ENCODE measurements around the gene CACNA2D4. TPM values are rescaled to one million over a fixed set of nuclear protein-coding genes. Genes with fewer than 3 reads are reported as not detected.

CACNA2D4 gene
- total RNA-seq, 1 donor from 2014 or later = not detected

GRCh38 chr12:1922985-1923384 lies 4.5 kb upstream of the CACNA2D4 start:
- H3K9me3 ChIP-seq = no peaks in the 10 kb centered on the region
- no peak overlapping the region for H3K4me3 ChIP-seq
- no peak overlapping the region for H3K27ac ChIP-seq
- no peak for DNase-seq (ENCODE audit: low spot score in 2 of 2)
- no peaks in the 10 kb centered on the region for H3K36me3 ChIP-seq
- no peak for TF ChIP-seq CTCF (IDR thresholded peaks at IDR 0.05)
- peaks cover 7 to 26% of the 10 kb centered on the region in 2 donors for H3K4me1 ChIP-seq
- H3K27me3 ChIP-seq = no peaks in the 10 kb centered on the region
- intact Hi-C loops (cut with DNase I) = no loop called here

DNA sequence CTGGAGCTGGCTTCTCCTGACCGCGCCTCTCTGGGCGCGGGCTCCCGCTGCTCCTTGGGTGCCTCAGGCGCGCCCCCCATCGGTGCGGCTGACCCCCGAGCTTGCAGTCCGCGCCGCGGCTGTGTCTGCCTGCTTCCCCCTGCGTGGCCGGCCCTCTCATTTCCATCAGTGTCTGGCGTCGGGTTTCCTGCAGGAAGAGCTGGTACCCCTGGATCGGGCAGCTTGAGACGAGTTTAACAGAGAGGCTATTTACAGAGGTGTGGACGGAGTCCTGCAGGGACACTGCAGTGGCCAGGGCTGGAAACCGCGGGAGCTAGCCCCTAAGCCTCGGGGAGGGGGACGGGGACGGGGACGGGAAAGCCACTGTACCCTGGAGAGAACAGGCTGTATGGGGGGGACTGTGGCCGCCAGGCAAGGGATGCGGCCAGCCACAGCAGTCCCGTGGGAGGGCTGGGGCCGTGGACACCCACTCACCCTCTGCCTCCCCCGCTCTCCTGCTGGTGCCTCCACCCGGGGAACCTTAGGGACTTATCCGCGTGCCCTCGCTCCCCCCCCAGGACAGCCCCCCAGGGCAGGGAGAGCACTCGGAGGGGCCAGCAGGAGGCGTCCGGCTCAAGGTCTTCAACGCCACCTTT lies 3.7 kb upstream of the CACNA2D4 start:
- no peak for TF ChIP-seq CTCF (IDR thresholded peaks at IDR 0.05)
- Histone ChIP-seq H3K36me3 (no peaks in the 10 kb centered on the region), H3K4me1 (peaks cover 7 to 24% of the 10 kb centered on the region in 2 donors), H3K9me3 (no peaks in the 10 kb centered on the region), H3K4me3 (no peak overlapping the region), H3K27ac (no peak overlapping the region), H3K27me3 (no peaks in the 10 kb centered on the region)
- DNase-seq (ENCODE audit: low spot score in 2 of 2) = no peak
- intact Hi-C loops (cut with DNase I) = no loop called here

DNA sequence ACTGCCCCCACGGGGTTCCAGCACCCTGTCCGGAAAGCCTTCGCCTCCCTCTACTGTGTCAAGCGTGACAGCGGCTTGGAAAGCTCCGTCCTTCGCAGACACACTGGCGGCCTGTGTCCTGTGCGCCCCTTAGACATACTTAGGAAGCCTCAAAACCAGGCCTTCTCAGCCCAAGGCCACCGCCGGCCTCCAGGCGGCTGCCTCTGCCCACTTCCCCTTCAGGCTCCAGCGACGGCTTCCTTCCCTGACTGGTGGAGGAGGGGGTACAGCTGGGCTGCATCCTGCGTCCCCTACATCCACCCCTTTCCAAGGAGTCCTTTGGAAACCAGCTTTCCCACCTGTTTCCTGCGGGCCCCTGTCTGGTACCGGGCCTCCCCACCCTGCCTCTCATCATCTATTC lies 2.5 kb upstream of the CACNA2D4 start:
- Histone ChIP-seq H3K4me3 (no peak overlapping the region), H3K36me3 (no peaks in the 10 kb centered on the region), H3K9me3 (no peaks in the 10 kb centered on the region), H3K27ac (no peak overlapping the region), H3K27me3 (no peaks in the 10 kb centered on the region), H3K4me1 (peaks cover 7 to 21% of the 10 kb centered on the region in 2 donors)
- TF ChIP-seq CTCF (IDR thresholded peaks at IDR 0.05) = no peak
- DNase-seq (ENCODE audit: low spot score in 2 of 2) = peak in 1 of 2 donors; percentile 65
- intact Hi-C loops (cut with DNase I) = no loop called here

DNA sequence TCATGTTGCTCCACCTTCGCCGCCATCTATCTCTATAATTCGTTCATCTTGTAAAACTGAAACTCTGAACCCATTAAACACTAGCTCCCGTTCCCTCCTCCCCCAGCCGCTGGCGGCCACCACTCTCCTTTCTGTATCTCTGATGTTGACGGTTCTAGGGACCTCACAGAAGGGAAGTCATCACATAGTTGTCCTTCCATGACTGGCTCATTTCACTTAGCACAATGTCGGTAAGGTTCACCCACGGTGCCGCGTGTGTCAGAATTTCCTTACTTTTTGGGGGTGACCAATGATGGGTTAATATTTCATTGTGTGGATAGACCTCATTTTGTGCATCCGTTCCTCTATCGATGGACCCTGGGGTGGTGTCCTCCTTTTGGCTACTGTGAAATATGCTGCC lies 2.0 kb upstream of the CACNA2D4 start:
- H3K9me3 ChIP-seq = no peaks in the 10 kb centered on the region
- no peak for TF ChIP-seq CTCF (IDR thresholded peaks at IDR 0.05)
- H3K27me3 ChIP-seq = no peaks in the 10 kb centered on the region
- H3K4me3 ChIP-seq = no peak overlapping the region
- DNase-seq (ENCODE audit: low spot score in 2 of 2) = no peak
- intact Hi-C loops (cut with DNase I) = no loop called here
- no peak overlapping the region for H3K27ac ChIP-seq
- H3K4me1 ChIP-seq = peaks cover 6 to 17% of the 10 kb centered on the region in 2 donors
- no peaks in the 10 kb centered on the region for H3K36me3 ChIP-seq

GRCh38 chr12:1919763-1920162 lies 1.3 kb upstream of the CACNA2D4 start:
- Histone ChIP-seq H3K4me1 (peaks cover 0 to 10% of the 10 kb centered on the region in 2 donors), H3K36me3 (no peaks in the 10 kb centered on the region), H3K27me3 (no peaks in the 10 kb centered on the region), H3K4me3 (no peak overlapping the region), H3K9me3 (no peaks in the 10 kb centered on the region), H3K27ac (no peak overlapping the region)
- no peak for DNase-seq (ENCODE audit: low spot score in 2 of 2)
- no peak for TF ChIP-seq CTCF (IDR thresholded peaks at IDR 0.05)
- intact Hi-C loops (cut with DNase I) = no loop called here

- no peak for TF ChIP-seq CTCF (IDR thresholded peaks at IDR 0.05)
- no peaks in the 10 kb centered on the region for H3K9me3 ChIP-seq
- no peaks in the 10 kb centered on the region for H3K27me3 ChIP-seq
- no peaks in the 10 kb centered on the region for H3K36me3 ChIP-seq
- intact Hi-C loops (cut with DNase I) = no loop called here
- H3K27ac ChIP-seq = no peak overlapping the region
- H3K4me3 ChIP-seq = no peak overlapping the region
- peak in 1 of 2 donors; percentile 34 for DNase-seq (ENCODE audit: low spot score in 2 of 2)
- H3K4me1 ChIP-seq = peaks cover 0 to 5% of the 10 kb centered on the region in 2 donors
These were observed 832 bp upstream of the CACNA2D4 start for GRCh38 chr12:1919284-1919683.

Measured in ascending aorta (tissue), 2 donors.